Measurements from ENCODE around the gene SPPL2C.

GRCh38 chr17:45888392-45888791 lies 43.7 kb downstream of the SPPL2C start:
- TF ChIP-seq CTCF (conservative IDR thresholded peaks at IDR 0.05; ENCODE audit: low read length), result no peak
- no peak for TF ChIP-seq EZH2phosphoT487 (IDR thresholded peaks at IDR 0.05; ENCODE audit: borderline replicate concordance, low read depth, low read length)
